Ovary (tissue), 3 donors: ENCODE results near the gene DOK6.

ENCODE experiments used
- POLR2A ChIP-seq: fragments of 450-650 bp; IDR thresholded peaks from one replicate; pipeline ENCODE4 v1.6.1; 2017; ENCODE audit warnings: antibody characterized with exemption, mild to moderate bottlenecking, moderate library complexity
- TF ChIP-seq, protein P1 (sequence below), 3 donors: fragments of 450-650 bp in 2 of 3; fragments of 200-600 bp in 1 of 3; IDR thresholded peaks; one replicate each; pipeline versions ENCODE4 v1.5.1 to v1.8.0; 2016 to 2022; ENCODE audit warnings: antibody characterized with exemption in 3 of 3, mild to moderate bottlenecking in 1 of 3
- donor health status: DM: no; HTN: no; CAD: no.

DNA sequence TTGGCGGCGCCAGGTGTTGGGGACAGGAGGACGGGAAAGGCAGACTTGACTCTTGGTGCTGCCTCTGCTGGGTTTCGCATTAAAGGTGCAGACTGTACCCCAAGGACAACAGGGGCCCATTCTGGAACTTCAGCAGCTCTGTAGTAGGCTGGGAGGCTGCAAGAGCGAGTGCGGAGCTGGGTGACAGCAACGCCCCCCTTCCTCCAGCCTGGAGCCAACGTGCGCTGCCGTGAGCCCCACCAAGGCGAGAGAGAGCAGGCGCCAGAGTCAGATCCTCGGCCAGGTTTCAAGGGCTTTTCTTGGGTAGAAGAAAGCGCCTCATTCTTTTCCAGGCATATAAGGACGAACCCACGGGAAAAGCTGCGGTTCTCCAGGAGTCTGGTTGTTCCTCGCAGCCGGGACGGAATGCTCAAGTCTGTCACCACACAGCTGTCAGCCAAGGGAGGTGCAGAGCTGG is 1.9 kb downstream of the DOK6 start:
- no peak for TF ChIP-seq POLR2A
- TF ChIP-seq, protein P1, sequence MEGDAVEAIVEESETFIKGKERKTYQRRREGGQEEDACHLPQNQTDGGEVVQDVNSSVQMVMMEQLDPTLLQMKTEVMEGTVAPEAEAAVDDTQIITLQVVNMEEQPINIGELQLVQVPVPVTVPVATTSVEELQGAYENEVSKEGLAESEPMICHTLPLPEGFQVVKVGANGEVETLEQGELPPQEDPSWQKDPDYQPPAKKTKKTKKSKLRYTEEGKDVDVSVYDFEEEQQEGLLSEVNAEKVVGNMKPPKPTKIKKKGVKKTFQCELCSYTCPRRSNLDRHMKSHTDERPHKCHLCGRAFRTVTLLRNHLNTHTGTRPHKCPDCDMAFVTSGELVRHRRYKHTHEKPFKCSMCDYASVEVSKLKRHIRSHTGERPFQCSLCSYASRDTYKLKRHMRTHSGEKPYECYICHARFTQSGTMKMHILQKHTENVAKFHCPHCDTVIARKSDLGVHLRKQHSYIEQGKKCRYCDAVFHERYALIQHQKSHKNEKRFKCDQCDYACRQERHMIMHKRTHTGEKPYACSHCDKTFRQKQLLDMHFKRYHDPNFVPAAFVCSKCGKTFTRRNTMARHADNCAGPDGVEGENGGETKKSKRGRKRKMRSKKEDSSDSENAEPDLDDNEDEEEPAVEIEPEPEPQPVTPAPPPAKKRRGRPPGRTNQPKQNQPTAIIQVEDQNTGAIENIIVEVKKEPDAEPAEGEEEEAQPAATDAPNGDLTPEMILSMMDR (IDR thresholded peaks at IDR 0.05): no peak
